HCT116 (cell line): ENCODE measurements around the gene NDST3. TPM values are rescaled to one million over a fixed set of nuclear protein-coding genes. Genes with fewer than 3 reads are reported as not detected.

Source experiments
- ATAC-seq: fragments of 200-7000 bp; cut with Tn5 transposase; 2 replicates; pipeline ENCODE4 v1.9.1; 2020; ENCODE audit warnings: mild to moderate bottlenecking, moderate library complexity
- BruUV-seq: library from RNA; stranded (reverse); fragments of 400-500 nt; replicated peaks from 2 replicates; lab custom pipeline; 2021; lab: Mats Ljungman, UMichigan
- CTCF ChIA-PET: fragments of 300-600 bp; sonication (Branson Sonifier 250); formaldehyde crosslinking; loops from one replicate; lab custom pipeline; 2021; ENCODE audit warnings: antibody characterized with exemption; lab: Charles Lee
- POLR2A ChIA-PET: fragments of 300-600, 350-600 bp; sonication (Branson Sonifier 250); formaldehyde crosslinking; loops from one replicate; lab custom pipeline; 2021; ENCODE audit warnings: antibody characterized with exemption; lab: Charles Lee
- RAD21 ChIA-PET, 2 experiments: fragments of 300-600 bp; sonication (Branson Sonifier 250); formaldehyde crosslinking; loops; one replicate each; lab custom pipeline; 2023; ENCODE audit warnings: low total read pairs in 2 of 2; ENCODE audit not compliant: uncharacterized antibody in 2 of 2, unreplicated experiment in 2 of 2, low non-redundant PET in 1 of 2; lab: Charles Lee
- DNase-seq: peaks from one replicate; pipeline ENCODE4 v3.0.0-alpha.2; 2010; ENCODE audit warnings: low read depth, low spot score
- H2AFZ ChIP-seq: fragments of 200-600 bp; shearing (Covaris generic), sonication (generic); 2 replicates; pipeline ENCODE4 v1.6.1; 2017; ENCODE audit warnings: low read depth, mixed run types, mixed read lengths, antibody characterized with exemption, low read length; ENCODE audit not compliant: poor library complexity, severe bottlenecking
- H3K27ac ChIP-seq: 2 replicates; pipeline ENCODE4 v1.5.1; 2012; ENCODE audit warnings: low read depth, low read length
- H3K27me3 ChIP-seq: fragments of 200-600 bp; sonication (generic); 2 replicates; pipeline ENCODE4 v1.6.1; 2016; ENCODE audit warnings: mixed run types, low read length, mixed read lengths; ENCODE audit not compliant: insufficient read depth
- H3K36me3 ChIP-seq, 2 experiments: fragments of 200-500 bp in 1 of 2; fragments of 200-600 bp in 1 of 2; sonication (Bioruptor generic) in 1 of 2; sonication (generic) in 1 of 2; 2 replicates each; pipeline versions ENCODE4 v1.5.1 to v1.6.1; 2014 to 2016; ENCODE audit warnings: low read length in 2 of 2, inconsistent platforms in 1 of 2, mixed read lengths in 1 of 2, mixed run types in 1 of 2; ENCODE audit not compliant: insufficient read depth in 2 of 2, control insufficient read depth in 1 of 2
- H3K4me1 ChIP-seq, 2 experiments: fragments of 200-600 bp in 1 of 2; sonication (generic) in 1 of 2; 2 replicates each; pipeline versions ENCODE4 v1.5.1 to v1.6.1; 2012 to 2017; ENCODE audit warnings: low read length in 2 of 2, inconsistent platforms in 1 of 2, mild to moderate bottlenecking in 1 of 2, mixed read lengths in 1 of 2, mixed run types in 1 of 2, moderate library complexity in 1 of 2; ENCODE audit not compliant: insufficient read depth in 2 of 2, control insufficient read depth in 1 of 2
- H3K4me2 ChIP-seq: fragments of 200-600 bp; sonication (generic); 2 replicates; pipeline ENCODE4 v1.6.1; 2017; ENCODE audit warnings: mixed run types, low read length, mixed read lengths
- H3K4me3 ChIP-seq, 2 experiments: fragments of 200-600 bp in 1 of 2; sonication (generic) in 1 of 2; replicated peaks in 1 of 2; 2 replicates each; pipeline ENCODE4 v1.5.1; 2011 to 2016; ENCODE audit warnings: low read length in 2 of 2, control low read depth in 1 of 2, low read depth in 1 of 2, mild to moderate bottlenecking in 1 of 2, mixed read lengths in 1 of 2, mixed run types in 1 of 2
- H3K79me2 ChIP-seq: fragments of 200-600 bp; sonication (generic); 2 replicates; pipeline ENCODE4 v1.6.1; 2017; ENCODE audit warnings: mild to moderate bottlenecking, mixed run types, low read length, moderate library complexity, mixed read lengths; ENCODE audit not compliant: insufficient read depth
- H3K9ac ChIP-seq: fragments of 200-600 bp; sonication (generic); 2 replicates; pipeline ENCODE4 v1.6.1; 2016; ENCODE audit warnings: low read length, mixed read lengths
- H3K9me2 ChIP-seq: fragments of 200-600 bp; sonication (generic), shearing (Covaris generic); 2 replicates; pipeline ENCODE4 v1.6.1; 2017; ENCODE audit warnings: mixed run types, mild to moderate bottlenecking, moderate library complexity; ENCODE audit not compliant: insufficient read depth
- H3K9me3 ChIP-seq, 2 experiments: fragments of 200-500 bp in 1 of 2; fragments of 200-600 bp in 1 of 2; sonication (Bioruptor generic) in 1 of 2; sonication (generic) in 1 of 2; 2 replicates each; pipeline ENCODE4 v1.6.1; 2014 to 2017; ENCODE audit warnings: low read length in 2 of 2, mixed read lengths in 2 of 2, inconsistent platforms in 1 of 2, low read depth in 1 of 2, mild to moderate bottlenecking in 1 of 2, mixed run types in 1 of 2, moderate library complexity in 1 of 2; ENCODE audit not compliant: control insufficient read depth in 1 of 2, insufficient read depth in 1 of 2
- H4K20me1 ChIP-seq: fragments of 200-600 bp; sonication (generic), shearing (Covaris generic); 2 replicates; pipeline ENCODE4 v1.6.1; 2017; ENCODE audit warnings: mixed run types, mild to moderate bottlenecking, moderate library complexity; ENCODE audit not compliant: insufficient read depth
- CTCF ChIP-seq, 3 experiments: fragments of 200-600 bp in 1 of 3; sonication (generic) in 1 of 3; IDR thresholded peaks in 2 of 3; conservative IDR thresholded peaks in 1 of 3; 2 replicates each; pipeline ENCODE4 v1.5.1; 2012 to 2017; ENCODE audit warnings: low read depth in 2 of 3, low read length in 2 of 3, antibody characterized with exemption in 1 of 3, borderline replicate concordance in 1 of 3, control low read depth in 1 of 3, mild to moderate bottlenecking in 1 of 3, mixed read lengths in 1 of 3, mixed run types in 1 of 3, moderate library complexity in 1 of 3; ENCODE audit not compliant: insufficient read depth in 1 of 3
- ELF1 ChIP-seq: IDR thresholded peaks from 2 replicates; pipeline ENCODE4 v1.6.1; 2012; ENCODE audit warnings: low read depth, borderline replicate concordance
- EZH2 ChIP-seq: fragments of 200-600 bp; sonication (generic); IDR thresholded peaks from 2 replicates; pipeline ENCODE4 v1.6.1; 2017; ENCODE audit warnings: antibody characterized with exemption, mixed run types
- FOSL1 ChIP-seq: IDR thresholded peaks from 2 replicates; pipeline ENCODE4 v1.6.1; 2012; ENCODE audit warnings: low read depth
- POLR2A ChIP-seq: IDR thresholded peaks from 2 replicates; pipeline ENCODE4 v1.7.0; 2011; ENCODE audit warnings: borderline replicate concordance; ENCODE audit not compliant: insufficient read depth, insufficient read length; ENCODE audit errors: extremely low read depth
- POLR2AphosphoS5 ChIP-seq: IDR thresholded peaks from 2 replicates; pipeline ENCODE4 v1.6.1; 2011; ENCODE audit warnings: mild to moderate bottlenecking, low read depth, low read length, moderate library complexity
- RAD21 ChIP-seq: IDR thresholded peaks from 2 replicates; pipeline ENCODE4 v1.6.1; 2012; ENCODE audit warnings: low read depth, mild to moderate bottlenecking
- TCF7L2 ChIP-seq: IDR thresholded peaks from 2 replicates; pipeline ENCODE4 v1.7.0; 2011; ENCODE audit warnings: borderline replicate concordance, inconsistent platforms; ENCODE audit not compliant: insufficient read depth, insufficient read length; ENCODE audit errors: extremely low read depth
- intact Hi-C: fragments of 100-400 bp; cut with micrococcal nuclease; formaldehyde crosslinking; loops from 2 replicates; pipeline ENCODE4 v1.10.0; 2022
- total RNA-seq: library from RNA; stranded (reverse); gene quantifications from one replicate; pipeline ENCODE4 v1.2.1, GENCODE V29; 2021; ENCODE audit not compliant: unreplicated experiment
- TF ChIP-seq, protein P1 (sequence below): IDR thresholded peaks from 2 replicates; pipeline ENCODE4 v1.6.1; 2012

The NDST3 gene
- total RNA-seq, 1 experiment from 2014 or later, result not detected

GRCh38 chr4:118112117-118113046 lies 78.1 kb downstream of the NDST3 start:
- H3K27me3 ChIP-seq, result no peaks in the 10 kb centered on the region
- no peak overlapping the region for H2AFZ ChIP-seq
- no peak overlapping the region for H3K4me3 ChIP-seq
- ChIA-PET RAD21 (no interaction called here), POLR2A (no interaction called here), CTCF (no interaction called here)
- no TSS peak for BruUV-seq
- H4K20me1 ChIP-seq, result no peaks in the 10 kb centered on the region
- H3K4me1 ChIP-seq, result 0 out of 4 replicates have a peak, but pooled peaks cover 0 to 4% of the 10 kb centered on the region in 2 experiments
- no peaks in the 10 kb centered on the region for H3K9me3 ChIP-seq
- no peak overlapping the region for H3K27ac ChIP-seq
- DNase-seq (no peak), ATAC-seq (no peak)
- H3K9me2 ChIP-seq, result no peaks in the 10 kb centered on the region
- intact Hi-C loops, result no loop called here
- no peaks in the 10 kb centered on the region for H3K79me2 ChIP-seq
- H3K36me3 ChIP-seq, result no peaks in the 10 kb centered on the region
- H3K4me2 ChIP-seq, result no peak overlapping the region
- no peak overlapping the region for H3K9ac ChIP-seq
- TF ChIP-seq POLR2AphosphoS5 (no peak), CTCF (IDR thresholded peaks at IDR 0.05 in 2 of 3, conservative IDR thresholded peaks at IDR 0.05 in 1 of 3; ENCODE audit: borderline replicate concordance in 1 of 3, insufficient read depth in 1 of 3, low read depth in 2 of 3, low read length in 2 of 3) (no peak), RAD21 (no peak), FOSL1 (peak; percentile 28; the same call in 1 of the 2 replicates)

DNA sequence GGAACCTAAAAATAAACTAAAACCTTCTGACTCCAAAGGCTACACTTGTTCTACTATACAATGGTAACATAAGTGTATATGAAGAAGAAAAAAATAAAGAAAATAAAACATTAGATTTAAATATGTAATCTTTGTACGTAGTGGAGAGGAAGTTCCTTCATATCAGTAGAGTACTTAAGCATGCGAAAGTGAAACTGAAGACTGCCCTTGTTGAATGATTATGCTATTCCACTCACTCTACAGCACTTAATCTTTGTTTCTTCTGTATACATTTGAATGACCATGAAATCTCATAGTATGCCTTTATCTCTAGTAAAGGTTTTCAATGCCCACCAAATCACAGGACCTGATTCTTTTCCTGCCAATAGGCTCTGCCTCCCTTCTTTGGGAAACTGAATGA lies 78.9 kb downstream of the NDST3 start:
- H2AFZ ChIP-seq, result no peak overlapping the region
- no peak overlapping the region for H3K9ac ChIP-seq
- intact Hi-C loops, result no loop called here
- no peak overlapping the region for H3K4me3 ChIP-seq
- H4K20me1 ChIP-seq, result no peaks in the 10 kb centered on the region
- no peaks in the 10 kb centered on the region for H3K79me2 ChIP-seq
- 0 out of 4 replicates have a peak, but pooled peaks cover 0 to 4% of the 10 kb centered on the region in 2 experiments for H3K4me1 ChIP-seq
- no peaks in the 10 kb centered on the region for H3K9me2 ChIP-seq
- RAD21 ChIA-PET, result no interaction called here
- POLR2A ChIA-PET, result no interaction called here
- no peaks in the 10 kb centered on the region for H3K36me3 ChIP-seq
- H3K4me2 ChIP-seq, result no peak overlapping the region
- no peaks in the 10 kb centered on the region for H3K27me3 ChIP-seq
- H3K27ac ChIP-seq, result no peak overlapping the region
- ATAC-seq, result no peak
- DNase-seq, result no peak
- no TSS peak for BruUV-seq
- TF ChIP-seq, protein P1, sequence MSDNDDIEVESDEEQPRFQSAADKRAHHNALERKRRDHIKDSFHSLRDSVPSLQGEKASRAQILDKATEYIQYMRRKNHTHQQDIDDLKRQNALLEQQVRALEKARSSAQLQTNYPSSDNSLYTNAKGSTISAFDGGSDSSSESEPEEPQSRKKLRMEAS, result no peak
- TF ChIP-seq RAD21 (no peak), CTCF (IDR thresholded peaks at IDR 0.05 in 2 of 3, conservative IDR thresholded peaks at IDR 0.05 in 1 of 3; ENCODE audit: borderline replicate concordance in 1 of 3, insufficient read depth in 1 of 3, low read depth in 2 of 3, low read length in 2 of 3) (no peak), POLR2A (no peak), POLR2AphosphoS5 (no peak), EZH2 (no peak), TCF7L2 (no peak), ELF1 (no peak), FOSL1 (no peak)
- CTCF ChIA-PET, result no interaction called here
- no peaks in the 10 kb centered on the region for H3K9me3 ChIP-seq
